Lower leg skin (tissue), 3 donors: ENCODE data around the gene JUP.

Experiments
- CTCF ChIP-seq, 3 donors: fragments of 450-650 bp; IDR thresholded peaks; one replicate each; pipeline ENCODE4 v1.5.1; 2016; ENCODE audit warnings: antibody characterized with exemption in 3 of 3, mild to moderate bottlenecking in 3 of 3, moderate library complexity in 2 of 3
- POLR2A ChIP-seq, 2 donors: fragments of 450-650 bp; IDR thresholded peaks; one replicate each; pipeline ENCODE4 v1.6.1; 2016 to 2017; ENCODE audit warnings: antibody characterized with exemption in 2 of 2, mild to moderate bottlenecking in 1 of 2, moderate library complexity in 1 of 2

- no peak for TF ChIP-seq CTCF (IDR thresholded peaks at IDR 0.05)
- TF ChIP-seq POLR2A (IDR thresholded peaks at IDR 0.05) = no peak
These were observed 49.5 kb upstream of the JUP start, which contains the start of gene NT5C3B for GRCh38 chr17:41835800-41836549.
